Fibroblast of pulmonary artery (primary cell): ENCODE results near the gene ATF7.

Source experiments
- DNase-seq: peaks from one replicate; pipeline ENCODE4 v3.0.0-alpha.2; 2010; ENCODE audit warnings: low read depth
- H3K4me3 ChIP-seq: replicated peaks from 2 replicates; pipeline ENCODE4 v1.5.1; 2011; ENCODE audit warnings: low read depth, mild to moderate bottlenecking, control low read depth, low read length, moderate library complexity
- CTCF ChIP-seq: IDR thresholded peaks from 2 replicates; pipeline ENCODE4 v1.5.1; 2011; ENCODE audit warnings: mild to moderate bottlenecking, control low read depth, low read length, inconsistent platforms; ENCODE audit errors: missing control alignments

ATF7 gene

GRCh38 chr12:53591301-53592206, 34.6 kb downstream of the ATF7 start:
- no peak for TF ChIP-seq CTCF
- H3K4me3 ChIP-seq, result no peak overlapping the region
- DNase-seq, result no peak

- no peak overlapping the region for H3K4me3 ChIP-seq
- TF ChIP-seq CTCF, result no peak
- DNase-seq, result no peak
These were observed 35.5 kb downstream of the ATF7 start for GRCh38 chr12:53590652-53591051.

GRCh38 chr12:53589915-53590314, 36.3 kb downstream of the ATF7 start:
- no peak for DNase-seq
- no peak for TF ChIP-seq CTCF
- no peak overlapping the region for H3K4me3 ChIP-seq

GRCh38 chr12:53589423-53589822, 36.8 kb downstream of the ATF7 start:
- DNase-seq, result no peak
- TF ChIP-seq CTCF, result no peak
- no peak overlapping the region for H3K4me3 ChIP-seq

GRCh38 chr12:53588123-53588522, 38.1 kb downstream of the ATF7 start:
- TF ChIP-seq CTCF, result no peak
- H3K4me3 ChIP-seq, result no peak overlapping the region
- no peak for DNase-seq

- H3K4me3 ChIP-seq, result no peak overlapping the region
- DNase-seq, result no peak
- no peak for TF ChIP-seq CTCF
These were observed 39.4 kb downstream of the ATF7 start for GRCh38 chr12:53586745-53587144.

GRCh38 chr12:53585448-53586125, 40.6 kb downstream of the ATF7 start:
- no peak overlapping the region for H3K4me3 ChIP-seq
- DNase-seq, result no peak
- no peak for TF ChIP-seq CTCF
